WTC11 (cell line): ENCODE results near the gene ADAMTS2. TPM values are rescaled to one million over a fixed set of nuclear protein-coding genes. Genes with fewer than 3 reads are reported as not detected.
A peak's percentile ranks its signal among the peaks of the same experiment; 100 is the strongest.

Source experiments
- ATAC-seq: fragments of 200-7000 bp; cut with Tn5 transposase; 2 replicates; pipeline ENCODE4 v1.10.0; 2021; ENCODE audit warnings: mild to moderate bottlenecking, moderate library complexity
- CTCF ChIA-PET: fragments of 300-600 bp; sonication (Branson Sonifier 250); formaldehyde crosslinking; loops from one replicate; lab custom pipeline; 2021; ENCODE audit warnings: antibody characterized with exemption; lab: Charles Lee
- POLR2A ChIA-PET: fragments of 350-600 bp; sonication (Branson Sonifier 250); formaldehyde crosslinking; loops from one replicate; lab custom pipeline; 2021; ENCODE audit warnings: antibody characterized with exemption; lab: Charles Lee
- DNase-seq: peaks from one replicate; pipeline ENCODE4 v3.0.0; 2021; ENCODE audit warnings: low spot score
- H3K27ac Mint-ChIP-seq: 2 replicates; pipeline ENCODE4 v1.8.0; 2021; ENCODE audit warnings: mixed read lengths
- H3K27me3 Mint-ChIP-seq: 2 replicates; pipeline ENCODE4 v1.8.0; 2021; ENCODE audit warnings: low read depth, mild to moderate bottlenecking, moderate library complexity, mixed read lengths
- H3K36me3 Mint-ChIP-seq: 2 replicates; pipeline ENCODE4 v1.8.0; 2021; ENCODE audit warnings: mixed read lengths
- H3K4me1 Mint-ChIP-seq: 2 replicates; pipeline ENCODE4 v1.8.0; 2022; ENCODE audit warnings: mixed read lengths
- H3K4me3 Mint-ChIP-seq: 2 replicates; pipeline ENCODE4 v1.8.0; 2021; ENCODE audit warnings: mild to moderate bottlenecking, moderate library complexity, mixed read lengths
- H3K9me3 Mint-ChIP-seq: 2 replicates; pipeline ENCODE4 v1.8.0; 2021; ENCODE audit warnings: mixed read lengths
- ATF1 ChIP-seq: sonication (generic); formaldehyde crosslinking; IDR thresholded peaks from 2 replicates; pipeline ENCODE4 v1.8.1; 2023; ENCODE audit warnings: mild to moderate bottlenecking, moderate library complexity, missing genetic modification reagents
- CREB1 ChIP-seq: sonication (generic); formaldehyde crosslinking; IDR thresholded peaks from 2 replicates; pipeline ENCODE4 v1.8.0; 2023; ENCODE audit warnings: mild to moderate bottlenecking, missing genetic modification reagents
- CREM ChIP-seq: sonication (generic); formaldehyde crosslinking; IDR thresholded peaks from 2 replicates; pipeline ENCODE4 v1.8.1; 2022; ENCODE audit warnings: mild to moderate bottlenecking, missing genetic modification reagents, moderate library complexity
- EMX1 ChIP-seq: fragments of 250-450 bp; sonication (Bioruptor Pico); IDR thresholded peaks from 2 replicates; pipeline ENCODE4 v1.8.0; 2021; ENCODE audit warnings: mild to moderate bottlenecking
- ESRRA ChIP-seq: sonication (generic); formaldehyde crosslinking; IDR thresholded peaks from 2 replicates; pipeline ENCODE4 v1.8.1; 2022; ENCODE audit warnings: mild to moderate bottlenecking, missing genetic modification reagents, borderline replicate concordance
- FOXP1 ChIP-seq: sonication (generic); formaldehyde crosslinking; IDR thresholded peaks from 2 replicates; pipeline ENCODE4 v1.8.0; 2022; ENCODE audit warnings: missing genetic modification reagents, mild to moderate bottlenecking, moderate library complexity, borderline replicate concordance
- GABPB1 ChIP-seq: sonication (generic); formaldehyde crosslinking; IDR thresholded peaks from 2 replicates; pipeline ENCODE4 v1.8.1; 2023; ENCODE audit warnings: mild to moderate bottlenecking, missing genetic modification reagents
- GRHL2 ChIP-seq: fragments of 250-450 bp; sonication (Bioruptor Pico); IDR thresholded peaks from 2 replicates; pipeline ENCODE4 v1.8.0; 2022; ENCODE audit warnings: mild to moderate bottlenecking, moderate library complexity; ENCODE audit not compliant: insufficient replicate concordance, severe bottlenecking
- GTF2I ChIP-seq: fragments of 250-450 bp; sonication (Bioruptor Pico); conservative IDR thresholded peaks from 2 replicates; pipeline ENCODE4 v1.4.0; 2021; ENCODE audit warnings: mild to moderate bottlenecking
- HMGA2 ChIP-seq: fragments of 250-450 bp; sonication (Bioruptor Pico); IDR thresholded peaks from 2 replicates; pipeline ENCODE4 v1.4.0; 2021; ENCODE audit warnings: mild to moderate bottlenecking, moderate library complexity
- IRF2 ChIP-seq: sonication (generic); formaldehyde crosslinking; IDR thresholded peaks from 2 replicates; pipeline ENCODE4 v1.8.0; 2022; ENCODE audit warnings: low read depth, missing genetic modification reagents, borderline replicate concordance
- JUN ChIP-seq: sonication (generic); formaldehyde crosslinking; IDR thresholded peaks from 2 replicates; pipeline ENCODE4 v1.8.0; 2023; ENCODE audit warnings: mild to moderate bottlenecking, missing genetic modification reagents
- SOX15 ChIP-seq: fragments of 250-450 bp; sonication (Bioruptor Pico); IDR thresholded peaks from 2 replicates; pipeline ENCODE4 v1.9.0; 2021; ENCODE audit warnings: mild to moderate bottlenecking
- ZNF317 ChIP-seq: sonication (generic); formaldehyde crosslinking; IDR thresholded peaks from 2 replicates; pipeline ENCODE4 v1.8.1; 2023; ENCODE audit warnings: low read depth, mild to moderate bottlenecking, moderate library complexity, missing genetic modification reagents, borderline replicate concordance
- ZNF396 ChIP-seq: fragments of 250-450 bp; sonication (Bioruptor Pico); IDR thresholded peaks from 2 replicates; pipeline ENCODE4 v1.8.0; 2021; ENCODE audit warnings: mild to moderate bottlenecking, moderate library complexity, borderline replicate concordance
- ZNF416 ChIP-seq: fragments of 250-450 bp; sonication (Bioruptor Pico); IDR thresholded peaks from 2 replicates; pipeline ENCODE4 v1.9.0; 2021; ENCODE audit warnings: mild to moderate bottlenecking, inconsistent platforms
- total RNA-seq: library from RNA; stranded (reverse); gene quantifications from 3 replicates; pipeline ENCODE4 v1.2.3, GENCODE V29; 2021
- TF ChIP-seq, protein P1 (sequence below): sonication (generic); formaldehyde crosslinking; IDR thresholded peaks from 2 replicates; pipeline ENCODE4 v1.8.0; 2022; ENCODE audit warnings: mild to moderate bottlenecking, missing genetic modification reagents
- TF ChIP-seq, protein P2 (sequence below): sonication (generic); formaldehyde crosslinking; IDR thresholded peaks from 2 replicates; pipeline ENCODE4 v1.8.1; 2022; ENCODE audit warnings: missing genetic modification reagents, borderline replicate concordance
- TF ChIP-seq, protein P3 (sequence below): fragments of 200-600 bp; IDR thresholded peaks from 2 replicates; pipeline ENCODE4 v1.8.0; 2022; ENCODE audit warnings: antibody characterized with exemption
- TF ChIP-seq, protein P4 (sequence below): sonication (generic); formaldehyde crosslinking; IDR thresholded peaks from 2 replicates; pipeline ENCODE4 v1.8.0; 2022; ENCODE audit warnings: mild to moderate bottlenecking, missing genetic modification reagents
- TF ChIP-seq, protein P5 (sequence below): sonication (generic); formaldehyde crosslinking; IDR thresholded peaks from 2 replicates; pipeline ENCODE4 v1.8.0; 2023; ENCODE audit warnings: missing genetic modification reagents
- TF ChIP-seq, protein P6 (sequence below): fragments of 250-450 bp; sonication (Bioruptor Pico); IDR thresholded peaks from 2 replicates; pipeline ENCODE4 v1.9.0; 2021; ENCODE audit warnings: mild to moderate bottlenecking

Gene ADAMTS2
- total RNA-seq, 1 experiment from 2014 or later, result 11.2 TPM

DNA sequence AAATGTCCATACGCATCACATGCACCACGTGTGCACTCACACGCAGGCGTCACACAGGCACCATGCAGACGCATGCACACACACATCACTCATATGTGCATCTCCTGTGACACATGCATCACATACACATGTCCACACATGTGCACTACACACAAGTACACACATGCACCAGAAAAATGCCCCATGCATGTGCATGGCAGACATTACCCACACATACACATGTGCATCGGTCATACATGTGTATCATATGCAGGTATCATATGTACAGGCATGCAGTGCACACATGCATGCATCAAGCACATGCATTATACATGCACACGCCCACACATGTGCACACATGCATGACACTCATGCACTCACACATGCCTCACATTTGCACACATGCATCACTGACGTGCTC is 26.1 kb downstream of the ADAMTS2 start:
- ATAC-seq, result no peak
- CTCF ChIA-PET, result interaction anchor here (1.2 to 1.3 kb wide), 2 partner anchors 24 to 349 kb away, joined by 3 read pairs; no protein-coding TSS in a partner anchor
- TF ChIP-seq, protein P1, sequence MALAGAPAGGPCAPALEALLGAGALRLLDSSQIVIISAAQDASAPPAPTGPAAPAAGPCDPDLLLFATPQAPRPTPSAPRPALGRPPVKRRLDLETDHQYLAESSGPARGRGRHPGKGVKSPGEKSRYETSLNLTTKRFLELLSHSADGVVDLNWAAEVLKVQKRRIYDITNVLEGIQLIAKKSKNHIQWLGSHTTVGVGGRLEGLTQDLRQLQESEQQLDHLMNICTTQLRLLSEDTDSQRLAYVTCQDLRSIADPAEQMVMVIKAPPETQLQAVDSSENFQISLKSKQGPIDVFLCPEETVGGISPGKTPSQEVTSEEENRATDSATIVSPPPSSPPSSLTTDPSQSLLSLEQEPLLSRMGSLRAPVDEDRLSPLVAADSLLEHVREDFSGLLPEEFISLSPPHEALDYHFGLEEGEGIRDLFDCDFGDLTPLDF (CRISPR knock-in tag), result no peak
- no peak for TF ChIP-seq HMGA2 (CRISPR knock-in tag)
- no peak for TF ChIP-seq ESRRA (CRISPR knock-in tag)
- no peak for TF ChIP-seq ATF1 (CRISPR knock-in tag)
- TF ChIP-seq, protein P2, sequence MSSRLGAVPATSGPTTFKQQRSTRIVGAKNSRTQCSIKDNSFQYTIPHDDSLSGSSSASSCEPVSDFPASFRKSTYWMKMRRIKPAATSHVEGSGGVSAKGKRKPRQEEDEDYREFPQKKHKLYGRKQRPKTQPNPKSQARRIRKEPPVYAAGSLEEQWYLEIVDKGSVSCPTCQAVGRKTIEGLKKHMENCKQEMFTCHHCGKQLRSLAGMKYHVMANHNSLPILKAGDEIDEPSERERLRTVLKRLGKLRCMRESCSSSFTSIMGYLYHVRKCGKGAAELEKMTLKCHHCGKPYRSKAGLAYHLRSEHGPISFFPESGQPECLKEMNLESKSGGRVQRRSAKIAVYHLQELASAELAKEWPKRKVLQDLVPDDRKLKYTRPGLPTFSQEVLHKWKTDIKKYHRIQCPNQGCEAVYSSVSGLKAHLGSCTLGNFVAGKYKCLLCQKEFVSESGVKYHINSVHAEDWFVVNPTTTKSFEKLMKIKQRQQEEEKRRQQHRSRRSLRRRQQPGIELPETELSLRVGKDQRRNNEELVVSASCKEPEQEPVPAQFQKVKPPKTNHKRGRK, result no peak
- no peak for TF ChIP-seq GTF2I
- no peak for TF ChIP-seq FOXP1 (CRISPR knock-in tag)
- TF ChIP-seq IRF2, result no peak
- TF ChIP-seq CREM, result no peak
- no peak for TF ChIP-seq CREB1 (CRISPR knock-in tag)
- Mint-ChIP-seq H3K27me3 (no peaks in the 10 kb centered on the region), H3K27ac (peak overlapping the region; percentile 52; the same call in 1 of the 2 replicates), H3K4me3 (no peak overlapping the region), H3K9me3 (peaks cover 7% of the 10 kb centered on the region; the same call in 1 of the 2 replicates), H3K4me1 (0 out of 2 replicates have a peak, but pooled peaks cover 6% of the 10 kb centered on the region), H3K36me3 (no peaks in the 10 kb centered on the region)
- POLR2A ChIA-PET, result no interaction called here
- peak; percentile 1 for DNase-seq

DNA sequence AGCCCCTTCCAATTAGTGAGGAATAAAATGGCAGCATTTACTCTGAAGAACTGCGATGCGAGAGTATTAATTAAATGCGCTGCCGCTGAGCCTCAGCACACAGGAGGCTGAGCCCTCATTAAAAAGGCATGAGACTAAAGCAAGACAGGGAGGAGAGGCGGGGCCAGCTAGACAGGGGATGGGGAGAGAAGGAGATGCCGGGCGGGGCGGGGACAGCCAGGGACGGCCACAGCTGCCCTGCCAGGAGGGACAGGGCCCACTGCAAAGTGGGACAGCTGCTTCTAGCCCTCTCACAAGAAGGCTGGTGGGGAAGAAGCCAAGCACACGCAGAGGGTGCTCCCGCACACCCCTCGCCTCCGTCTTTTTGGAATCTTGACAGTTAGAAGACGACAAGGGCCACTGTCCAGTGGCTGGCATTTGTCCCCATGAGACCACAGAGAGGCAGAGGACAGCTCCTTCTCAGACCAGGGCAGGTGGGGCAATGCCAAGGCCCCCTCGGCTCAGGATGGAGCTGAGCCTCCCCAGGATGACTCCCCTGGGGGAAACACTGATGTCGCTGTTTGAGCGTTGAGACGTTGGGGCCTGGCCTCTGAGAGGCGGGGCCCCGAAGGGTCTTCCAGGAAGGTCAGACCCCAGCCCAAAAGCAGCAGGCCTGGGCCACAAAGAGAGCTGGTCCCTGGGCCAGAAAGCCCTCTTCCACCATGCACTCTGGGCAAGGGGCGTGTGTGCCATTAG is 26.9 kb downstream of the ADAMTS2 start:
- Mint-ChIP-seq H3K9me3 (peaks cover 7% of the 10 kb centered on the region; the same call in 1 of the 2 replicates), H3K27ac (no peak overlapping the region), H3K27me3 (no peaks in the 10 kb centered on the region)
- no peak for TF ChIP-seq EMX1 (CRISPR knock-in tag)
- TF ChIP-seq, all 79 proteins: peak for 0
- H3K4me1 Mint-ChIP-seq, result 0 out of 2 replicates have a peak, but pooled peaks cover 6% of the 10 kb centered on the region
- POLR2A ChIA-PET, result no interaction called here
- CTCF ChIA-PET, result interaction anchor here (1.2 to 1.3 kb wide), 2 partner anchors 25 to 350 kb away, joined by 3 read pairs; no protein-coding TSS in a partner anchor
- ATAC-seq, result peak; percentile 40; the same call in 1 of the 2 replicates
- H3K36me3 Mint-ChIP-seq, result no peaks in the 10 kb centered on the region
- no peak overlapping the region for H3K4me3 Mint-ChIP-seq
- DNase-seq, result peak; percentile 17

DNA sequence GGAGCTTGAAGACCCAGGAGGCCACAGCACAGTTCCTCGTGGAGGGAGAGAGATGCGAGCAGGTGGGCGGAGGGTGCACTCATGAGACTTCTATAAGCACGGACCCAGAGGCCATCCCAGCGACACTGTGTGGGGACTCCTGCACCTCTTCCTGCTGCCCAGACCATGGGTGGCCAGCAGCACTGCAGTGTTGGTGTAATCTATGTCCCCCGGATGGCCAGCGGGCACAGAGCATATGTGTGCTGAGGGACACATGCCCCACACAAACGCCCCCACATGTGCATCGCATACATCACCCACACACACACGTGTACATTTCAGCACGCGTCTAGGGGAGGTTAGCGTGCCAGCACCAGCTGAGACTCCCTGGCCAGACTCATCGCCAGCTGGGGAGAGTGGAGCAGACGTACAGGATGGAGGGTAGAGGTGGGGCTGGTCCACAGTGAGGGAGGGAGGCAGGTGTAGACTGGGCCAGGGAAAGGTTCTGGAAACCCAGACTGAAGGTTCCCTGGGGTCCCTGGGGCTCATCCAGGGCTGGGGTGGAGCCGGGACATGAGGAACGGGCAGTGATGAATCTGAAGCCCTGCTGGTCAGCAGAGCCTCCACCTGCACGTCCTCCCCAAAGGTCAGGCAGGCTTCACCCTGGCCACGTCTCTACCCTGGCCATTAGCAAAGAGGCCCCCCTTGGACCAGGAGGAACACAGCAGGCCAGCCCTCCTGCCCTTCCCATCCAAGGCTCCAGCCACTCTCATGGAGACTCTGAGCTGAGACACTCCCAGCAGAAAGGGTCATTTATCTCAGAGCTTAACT is 27.6 kb downstream of the ADAMTS2 start:
- peak; percentile 3 for DNase-seq
- Mint-ChIP-seq H3K36me3 (no peaks in the 10 kb centered on the region; the same call in 1 of the 2 replicates), H3K4me3 (no peak overlapping the region), H3K4me1 (0 out of 2 replicates have a peak, but pooled peaks cover 6% of the 10 kb centered on the region), H3K27me3 (no peaks in the 10 kb centered on the region), H3K27ac (peak overlapping the region; percentile 68; the same call in 1 of the 2 replicates), H3K9me3 (peaks cover 10% of the 10 kb centered on the region)
- no peak for ATAC-seq
- POLR2A ChIA-PET, result no interaction called here
- CTCF ChIA-PET, result interaction anchor here (1.2 to 1.3 kb wide), 2 partner anchors 26 to 351 kb away, joined by 3 read pairs; no protein-coding TSS in a partner anchor
- no peak for TF ChIP-seq SOX15 (CRISPR knock-in tag)
- TF ChIP-seq, protein P3, sequence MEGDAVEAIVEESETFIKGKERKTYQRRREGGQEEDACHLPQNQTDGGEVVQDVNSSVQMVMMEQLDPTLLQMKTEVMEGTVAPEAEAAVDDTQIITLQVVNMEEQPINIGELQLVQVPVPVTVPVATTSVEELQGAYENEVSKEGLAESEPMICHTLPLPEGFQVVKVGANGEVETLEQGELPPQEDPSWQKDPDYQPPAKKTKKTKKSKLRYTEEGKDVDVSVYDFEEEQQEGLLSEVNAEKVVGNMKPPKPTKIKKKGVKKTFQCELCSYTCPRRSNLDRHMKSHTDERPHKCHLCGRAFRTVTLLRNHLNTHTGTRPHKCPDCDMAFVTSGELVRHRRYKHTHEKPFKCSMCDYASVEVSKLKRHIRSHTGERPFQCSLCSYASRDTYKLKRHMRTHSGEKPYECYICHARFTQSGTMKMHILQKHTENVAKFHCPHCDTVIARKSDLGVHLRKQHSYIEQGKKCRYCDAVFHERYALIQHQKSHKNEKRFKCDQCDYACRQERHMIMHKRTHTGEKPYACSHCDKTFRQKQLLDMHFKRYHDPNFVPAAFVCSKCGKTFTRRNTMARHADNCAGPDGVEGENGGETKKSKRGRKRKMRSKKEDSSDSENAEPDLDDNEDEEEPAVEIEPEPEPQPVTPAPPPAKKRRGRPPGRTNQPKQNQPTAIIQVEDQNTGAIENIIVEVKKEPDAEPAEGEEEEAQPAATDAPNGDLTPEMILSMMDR, result no peak
- TF ChIP-seq ZNF396 (CRISPR knock-in tag), result no peak
- no peak for TF ChIP-seq JUN
- no peak for TF ChIP-seq ZNF416 (CRISPR knock-in tag)
- TF ChIP-seq, protein P4, sequence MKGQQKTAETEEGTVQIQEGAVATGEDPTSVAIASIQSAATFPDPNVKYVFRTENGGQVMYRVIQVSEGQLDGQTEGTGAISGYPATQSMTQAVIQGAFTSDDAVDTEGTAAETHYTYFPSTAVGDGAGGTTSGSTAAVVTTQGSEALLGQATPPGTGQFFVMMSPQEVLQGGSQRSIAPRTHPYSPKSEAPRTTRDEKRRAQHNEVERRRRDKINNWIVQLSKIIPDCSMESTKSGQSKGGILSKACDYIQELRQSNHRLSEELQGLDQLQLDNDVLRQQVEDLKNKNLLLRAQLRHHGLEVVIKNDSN (CRISPR knock-in tag), result no peak
- no peak for TF ChIP-seq GABPB1 (CRISPR knock-in tag)
- no peak for TF ChIP-seq ZNF317 (CRISPR knock-in tag)
- TF ChIP-seq, protein P5, sequence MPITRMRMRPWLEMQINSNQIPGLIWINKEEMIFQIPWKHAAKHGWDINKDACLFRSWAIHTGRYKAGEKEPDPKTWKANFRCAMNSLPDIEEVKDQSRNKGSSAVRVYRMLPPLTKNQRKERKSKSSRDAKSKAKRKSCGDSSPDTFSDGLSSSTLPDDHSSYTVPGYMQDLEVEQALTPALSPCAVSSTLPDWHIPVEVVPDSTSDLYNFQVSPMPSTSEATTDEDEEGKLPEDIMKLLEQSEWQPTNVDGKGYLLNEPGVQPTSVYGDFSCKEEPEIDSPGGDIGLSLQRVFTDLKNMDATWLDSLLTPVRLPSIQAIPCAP (CRISPR knock-in tag), result no peak
- TF ChIP-seq, protein P6, sequence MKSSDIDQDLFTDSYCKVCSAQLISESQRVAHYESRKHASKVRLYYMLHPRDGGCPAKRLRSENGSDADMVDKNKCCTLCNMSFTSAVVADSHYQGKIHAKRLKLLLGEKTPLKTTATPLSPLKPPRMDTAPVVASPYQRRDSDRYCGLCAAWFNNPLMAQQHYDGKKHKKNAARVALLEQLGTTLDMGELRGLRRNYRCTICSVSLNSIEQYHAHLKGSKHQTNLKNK (CRISPR knock-in tag), result no peak
- TF ChIP-seq, protein P2, result no peak
- no peak for TF ChIP-seq HMGA2 (CRISPR knock-in tag)
- TF ChIP-seq GRHL2 (CRISPR knock-in tag), result no peak
